H9 (cell line): Measurements from ENCODE around the gene STK11IP. TPM values are rescaled to one million over a fixed set of nuclear protein-coding genes. Genes with fewer than 3 reads are reported as not detected.
A peak's percentile ranks its signal among the peaks of the same experiment; 100 is the strongest.

Source experiments
- DNase-seq: peaks from one replicate; pipeline ENCODE4 v3.0.0-alpha.2; 2017
- H2AFZ ChIP-seq: one replicate; pipeline ENCODE4 v1.6.1; 2013; ENCODE audit warnings: mild to moderate bottlenecking, low read length, control low read depth, moderate library complexity
- H2AK5ac ChIP-seq: 2 replicates; pipeline ENCODE4 v1.6.1; 2013; ENCODE audit warnings: low read length, control low read depth, mixed read lengths; ENCODE audit not compliant: insufficient read length
- H2BK120ac ChIP-seq: one replicate; pipeline ENCODE4 v1.6.1; 2013; ENCODE audit warnings: low read depth, mild to moderate bottlenecking, low read length, control low read depth, inconsistent platforms; ENCODE audit not compliant: poor library complexity, severe bottlenecking
- H2BK12ac ChIP-seq: 2 replicates; pipeline ENCODE4 v1.6.1; 2013; ENCODE audit warnings: low read length, control low read depth, mixed read lengths, low read depth; ENCODE audit not compliant: insufficient read length
- H2BK15ac ChIP-seq: 2 replicates; pipeline ENCODE4 v1.6.1; 2013; ENCODE audit warnings: low read depth, low read length, control low read depth
- H2BK20ac ChIP-seq: one replicate; pipeline ENCODE4 v1.6.1; 2013; ENCODE audit warnings: low read depth, mild to moderate bottlenecking, low read length, control low read depth, inconsistent platforms; ENCODE audit not compliant: poor library complexity, severe bottlenecking
- H2BK5ac ChIP-seq: 2 replicates; pipeline ENCODE4 v1.6.1; 2013; ENCODE audit warnings: low read length, control low read depth, mixed read lengths; ENCODE audit not compliant: insufficient read length
- H3K14ac ChIP-seq: 2 replicates; pipeline ENCODE4 v1.6.1; 2013; ENCODE audit warnings: low read length, control low read depth; ENCODE audit not compliant: insufficient read depth
- H3K18ac ChIP-seq: 2 replicates; pipeline ENCODE4 v1.6.1; 2013; ENCODE audit warnings: low read depth, mild to moderate bottlenecking, mixed read lengths, low read length, control low read depth; ENCODE audit not compliant: insufficient read length
- H3K23ac ChIP-seq: 2 replicates; pipeline ENCODE4 v1.6.1; 2013; ENCODE audit warnings: low read length, control low read depth, mixed read lengths, low read depth; ENCODE audit not compliant: insufficient read length
- H3K23me2 ChIP-seq: 2 replicates; pipeline ENCODE4 v1.6.1; 2013; ENCODE audit warnings: low read depth, mild to moderate bottlenecking, mixed read lengths, low read length, control low read depth; ENCODE audit not compliant: insufficient read length, poor library complexity, severe bottlenecking
- H3K27ac ChIP-seq: 2 replicates; pipeline ENCODE4 v1.5.1; 2013; ENCODE audit warnings: low read length, control low read depth, mixed read lengths, low read depth; ENCODE audit not compliant: insufficient read length
- H3K27me3 ChIP-seq: 2 replicates; pipeline ENCODE4 v1.6.1; 2013; ENCODE audit warnings: low read length, control low read depth, inconsistent platforms; ENCODE audit not compliant: insufficient read depth
- H3K4ac ChIP-seq: 2 replicates; pipeline ENCODE4 v1.6.1; 2013; ENCODE audit warnings: low read depth, mild to moderate bottlenecking, control low read depth, inconsistent platforms, low read length, moderate library complexity
- H3K4me1 ChIP-seq: 2 replicates; pipeline ENCODE4 v1.6.1; 2013; ENCODE audit warnings: low read length, control low read depth, inconsistent platforms; ENCODE audit not compliant: insufficient read depth
- H3K4me2 ChIP-seq: 2 replicates; pipeline ENCODE4 v1.6.1; 2013; ENCODE audit warnings: low read length, control low read depth, mixed read lengths; ENCODE audit not compliant: insufficient read length, insufficient read depth
- H3K56ac ChIP-seq: 2 replicates; pipeline ENCODE4 v1.6.1; 2013; ENCODE audit warnings: low read depth, mild to moderate bottlenecking, mixed read lengths, low read length, control low read depth; ENCODE audit not compliant: insufficient read length
- H3K79me1 ChIP-seq: 2 replicates; pipeline ENCODE4 v1.6.1; 2013; ENCODE audit warnings: low read depth, mild to moderate bottlenecking, moderate library complexity, low read length, control low read depth, inconsistent platforms; ENCODE audit not compliant: insufficient read depth, poor library complexity, severe bottlenecking
- H3K79me2 ChIP-seq: 2 replicates; pipeline ENCODE4 v1.6.1; 2013; ENCODE audit warnings: low read length, control low read depth, inconsistent platforms; ENCODE audit not compliant: insufficient read depth
- H3K9ac ChIP-seq: 2 replicates; pipeline ENCODE4 v1.6.1; 2013; ENCODE audit warnings: low read length, control low read depth, mixed read lengths; ENCODE audit not compliant: insufficient read length; ENCODE audit errors: extremely low read depth
- H3K9me3 ChIP-seq: one replicate; pipeline ENCODE4 v1.6.1; 2013; ENCODE audit warnings: low read depth, low read length, inconsistent platforms; ENCODE audit not compliant: control insufficient read depth
- H3T11ph ChIP-seq: one replicate; pipeline ENCODE4 v1.6.1; 2013; ENCODE audit warnings: mild to moderate bottlenecking, low read length, control low read depth, inconsistent platforms
- H4K20me1 ChIP-seq: one replicate; pipeline ENCODE4 v1.6.1; 2013; ENCODE audit not compliant: control insufficient read depth, insufficient read length, insufficient read depth
- H4K5ac ChIP-seq: 2 replicates; pipeline ENCODE4 v1.6.1; 2013; ENCODE audit warnings: low read depth, mild to moderate bottlenecking, mixed read lengths, low read length, control low read depth; ENCODE audit not compliant: insufficient read length
- H4K8ac ChIP-seq: replicated peaks from 2 replicates; pipeline ENCODE4 v1.6.1; 2013; ENCODE audit warnings: low read length, control low read depth, mixed read lengths, low read depth; ENCODE audit not compliant: insufficient read length
- H4K91ac ChIP-seq: 2 replicates; pipeline ENCODE4 v1.6.1; 2013; ENCODE audit warnings: low read depth, mild to moderate bottlenecking, moderate library complexity, mixed read lengths, low read length, control low read depth; ENCODE audit not compliant: insufficient read length
- H3K27ac Mint-ChIP-seq, 3 experiments: 2 replicates in 2 of 3; 3 replicates in 1 of 3; pipeline ENCODE4 v1.8.0; 2020 to 2021; ENCODE audit warnings: mixed read lengths in 3 of 3, mild to moderate bottlenecking in 1 of 3, moderate library complexity in 1 of 3
- H3K27me3 Mint-ChIP-seq: 2 replicates; pipeline ENCODE4 v1.8.0; 2021; ENCODE audit warnings: low read depth, mild to moderate bottlenecking, moderate library complexity, mixed read lengths
- H3K36me3 Mint-ChIP-seq, 3 experiments: 2 replicates in 2 of 3; 3 replicates in 1 of 3; pipeline ENCODE4 v1.8.0; 2020 to 2021; ENCODE audit warnings: low read depth in 3 of 3, mixed read lengths in 3 of 3; ENCODE audit not compliant: insufficient read depth in 1 of 3
- H3K4me1 Mint-ChIP-seq, 2 experiments: 2 replicates each; pipeline ENCODE4 v1.8.0; 2020; ENCODE audit warnings: mixed read lengths in 2 of 2
- H3K4me3 Mint-ChIP-seq, 2 experiments: 2 replicates in 1 of 2; 3 replicates in 1 of 2; pipeline ENCODE4 v1.8.0; 2020 to 2021; ENCODE audit warnings: mild to moderate bottlenecking in 2 of 2, mixed read lengths in 2 of 2, moderate library complexity in 1 of 2
- H3K9me3 Mint-ChIP-seq, 2 experiments: 2 replicates in 1 of 2; 3 replicates in 1 of 2; pipeline ENCODE4 v1.8.0; 2020; ENCODE audit warnings: mild to moderate bottlenecking in 2 of 2, mixed read lengths in 2 of 2, moderate library complexity in 1 of 2
- CTCF ChIP-seq: fragments of 200-600 bp; sonication (generic); conservative IDR thresholded peaks from 3 replicates; pipeline ENCODE4 v1.8.0; 2021; ENCODE audit warnings: antibody characterized with exemption, mild to moderate bottlenecking
- WGBS: extraction: QIAGEN DNeasy Blood & Tissue Kit; methylation state at CpG from one replicate; pipeline ENCODE4 v1.1.7; 2013; ENCODE audit warnings: missing lambda C conversion rate, low lambda C conversion rate, mixed read lengths; ENCODE audit not compliant: insufficient read length; ENCODE audit errors: extremely low coverage; 5-methylcytosine and 5-hydroxymethylcytosine counted together
- total RNA-seq: library from RNA; stranded (reverse); gene quantifications from 2 replicates; pipeline ENCODE4 v1.2.1, GENCODE V29; 2021

The STK11IP gene
- total RNA-seq, 1 experiment from 2014 or later, result 31.1 TPM

GRCh38 chr2:219641390-219642068, 43.9 kb downstream of the STK11IP start:
- H4K5ac ChIP-seq, result no peak overlapping the region
- no peak overlapping the region for H3K9ac ChIP-seq
- peaks cover 2% of the 10 kb centered on the region; the same call in 1 of the 2 replicates for H3K4me1 ChIP-seq
- no peak overlapping the region for H3K27ac ChIP-seq
- H4K91ac ChIP-seq, result no peak overlapping the region
- no peaks in the 10 kb centered on the region for H3K27me3 ChIP-seq
- no peaks in the 10 kb centered on the region for H4K20me1 ChIP-seq
- no peak overlapping the region for H2AFZ ChIP-seq
- no peak overlapping the region for H3K4me2 ChIP-seq
- no peak overlapping the region for H2BK15ac ChIP-seq
- no peak overlapping the region for H3K14ac ChIP-seq
- H3K23me2 ChIP-seq, result peaks cover 3% of the 10 kb centered on the region
- H3K27ac Mint-ChIP-seq, result no peak overlapping the region
- H3K23ac ChIP-seq, result no peak overlapping the region
- H3K79me1 ChIP-seq, result no peaks in the 10 kb centered on the region
- TF ChIP-seq CTCF, result no peak
- no peak overlapping the region for H3K4ac ChIP-seq
- H3T11ph ChIP-seq, result no peak overlapping the region
- DNase-seq, result peak; percentile 21
- H4K8ac ChIP-seq, result no peak overlapping the region
- H2BK12ac ChIP-seq, result no peak overlapping the region
- H2BK120ac ChIP-seq, result no peak overlapping the region
- H3K79me2 ChIP-seq, result no peaks in the 10 kb centered on the region
- H2BK5ac ChIP-seq, result no peak overlapping the region
- H2BK20ac ChIP-seq, result no peak overlapping the region
- H3K36me3 Mint-ChIP-seq, result peaks cover 0 to 17% (median 2%) of the 10 kb centered on the region in 3 experiments; a peak in 3 of 7 replicates
- H3K4me3 Mint-ChIP-seq, result no peak overlapping the region
- WGBS, result no CpG with 5 or more reads among the region's 7 CpGs
- no peak overlapping the region for H2AK5ac ChIP-seq
- peaks cover 23 to 32% of the 10 kb centered on the region in 2 experiments for H3K4me1 Mint-ChIP-seq
- H3K9me3 Mint-ChIP-seq, result no peaks in the 10 kb centered on the region; a peak in 1 of 5 replicates
- H3K9me3 ChIP-seq, result no peaks in the 10 kb centered on the region
- H3K27me3 Mint-ChIP-seq, result peaks cover 11% of the 10 kb centered on the region
- H3K56ac ChIP-seq, result no peak overlapping the region
- no peak overlapping the region for H3K18ac ChIP-seq
